HCT116 (cell line): ENCODE data around the gene ADARB2. TPM values are rescaled to one million over a fixed set of nuclear protein-coding genes. Genes with fewer than 3 reads are reported as not detected.

Source experiments
- ATAC-seq: fragments of 200-7000 bp; cut with Tn5 transposase; 2 replicates; pipeline ENCODE4 v1.9.1; 2020; ENCODE audit warnings: mild to moderate bottlenecking, moderate library complexity
- BruUV-seq: library from RNA; stranded (reverse); fragments of 400-500 nt; replicated peaks from 2 replicates; lab custom pipeline; 2021; lab: Mats Ljungman, UMichigan
- CTCF ChIA-PET: fragments of 300-600 bp; sonication (Branson Sonifier 250); formaldehyde crosslinking; loops from one replicate; lab custom pipeline; 2021; ENCODE audit warnings: antibody characterized with exemption; lab: Charles Lee
- POLR2A ChIA-PET: fragments of 300-600, 350-600 bp; sonication (Branson Sonifier 250); formaldehyde crosslinking; loops from one replicate; lab custom pipeline; 2021; ENCODE audit warnings: antibody characterized with exemption; lab: Charles Lee
- RAD21 ChIA-PET, 2 experiments: fragments of 300-600 bp; sonication (Branson Sonifier 250); formaldehyde crosslinking; loops; one replicate each; lab custom pipeline; 2023; ENCODE audit warnings: low total read pairs in 2 of 2; ENCODE audit not compliant: uncharacterized antibody in 2 of 2, unreplicated experiment in 2 of 2, low non-redundant PET in 1 of 2; lab: Charles Lee
- DNase-seq: peaks from one replicate; pipeline ENCODE4 v3.0.0-alpha.2; 2010; ENCODE audit warnings: low read depth, low spot score
- H2AFZ ChIP-seq: fragments of 200-600 bp; shearing (Covaris generic), sonication (generic); 2 replicates; pipeline ENCODE4 v1.6.1; 2017; ENCODE audit warnings: low read depth, mixed run types, mixed read lengths, antibody characterized with exemption, low read length; ENCODE audit not compliant: poor library complexity, severe bottlenecking
- H3K27ac ChIP-seq: 2 replicates; pipeline ENCODE4 v1.5.1; 2012; ENCODE audit warnings: low read depth, low read length
- H3K27me3 ChIP-seq: fragments of 200-600 bp; sonication (generic); 2 replicates; pipeline ENCODE4 v1.6.1; 2016; ENCODE audit warnings: mixed run types, low read length, mixed read lengths; ENCODE audit not compliant: insufficient read depth
- H3K36me3 ChIP-seq, 2 experiments: fragments of 200-500 bp in 1 of 2; fragments of 200-600 bp in 1 of 2; sonication (Bioruptor generic) in 1 of 2; sonication (generic) in 1 of 2; 2 replicates each; pipeline versions ENCODE4 v1.5.1 to v1.6.1; 2014 to 2016; ENCODE audit warnings: low read length in 2 of 2, inconsistent platforms in 1 of 2, mixed read lengths in 1 of 2, mixed run types in 1 of 2; ENCODE audit not compliant: insufficient read depth in 2 of 2, control insufficient read depth in 1 of 2
- H3K4me1 ChIP-seq, 2 experiments: fragments of 200-600 bp in 1 of 2; sonication (generic) in 1 of 2; 2 replicates each; pipeline versions ENCODE4 v1.5.1 to v1.6.1; 2012 to 2017; ENCODE audit warnings: low read length in 2 of 2, inconsistent platforms in 1 of 2, mild to moderate bottlenecking in 1 of 2, mixed read lengths in 1 of 2, mixed run types in 1 of 2, moderate library complexity in 1 of 2; ENCODE audit not compliant: insufficient read depth in 2 of 2, control insufficient read depth in 1 of 2
- H3K4me2 ChIP-seq: fragments of 200-600 bp; sonication (generic); 2 replicates; pipeline ENCODE4 v1.6.1; 2017; ENCODE audit warnings: mixed run types, low read length, mixed read lengths
- H3K4me3 ChIP-seq, 2 experiments: fragments of 200-600 bp in 1 of 2; sonication (generic) in 1 of 2; replicated peaks in 1 of 2; 2 replicates each; pipeline ENCODE4 v1.5.1; 2011 to 2016; ENCODE audit warnings: low read length in 2 of 2, control low read depth in 1 of 2, low read depth in 1 of 2, mild to moderate bottlenecking in 1 of 2, mixed read lengths in 1 of 2, mixed run types in 1 of 2
- H3K79me2 ChIP-seq: fragments of 200-600 bp; sonication (generic); 2 replicates; pipeline ENCODE4 v1.6.1; 2017; ENCODE audit warnings: mild to moderate bottlenecking, mixed run types, low read length, moderate library complexity, mixed read lengths; ENCODE audit not compliant: insufficient read depth
- H3K9ac ChIP-seq: fragments of 200-600 bp; sonication (generic); 2 replicates; pipeline ENCODE4 v1.6.1; 2016; ENCODE audit warnings: low read length, mixed read lengths
- H3K9me2 ChIP-seq: fragments of 200-600 bp; sonication (generic), shearing (Covaris generic); 2 replicates; pipeline ENCODE4 v1.6.1; 2017; ENCODE audit warnings: mixed run types, mild to moderate bottlenecking, moderate library complexity; ENCODE audit not compliant: insufficient read depth
- H3K9me3 ChIP-seq, 2 experiments: fragments of 200-500 bp in 1 of 2; fragments of 200-600 bp in 1 of 2; sonication (Bioruptor generic) in 1 of 2; sonication (generic) in 1 of 2; 2 replicates each; pipeline ENCODE4 v1.6.1; 2014 to 2017; ENCODE audit warnings: low read length in 2 of 2, mixed read lengths in 2 of 2, inconsistent platforms in 1 of 2, low read depth in 1 of 2, mild to moderate bottlenecking in 1 of 2, mixed run types in 1 of 2, moderate library complexity in 1 of 2; ENCODE audit not compliant: control insufficient read depth in 1 of 2, insufficient read depth in 1 of 2
- H4K20me1 ChIP-seq: fragments of 200-600 bp; sonication (generic), shearing (Covaris generic); 2 replicates; pipeline ENCODE4 v1.6.1; 2017; ENCODE audit warnings: mixed run types, mild to moderate bottlenecking, moderate library complexity; ENCODE audit not compliant: insufficient read depth
- CBX3 ChIP-seq: IDR thresholded peaks from 2 replicates; pipeline ENCODE4 v1.6.1; 2012; ENCODE audit warnings: low read depth
- CEBPB ChIP-seq: IDR thresholded peaks from 2 replicates; pipeline ENCODE4 v1.6.1; 2012; ENCODE audit warnings: low read depth
- EGR1 ChIP-seq: IDR thresholded peaks from 2 replicates; pipeline ENCODE4 v1.6.1; 2012; ENCODE audit warnings: low read depth
- EZH2 ChIP-seq: fragments of 200-600 bp; sonication (generic); IDR thresholded peaks from 2 replicates; pipeline ENCODE4 v1.6.1; 2017; ENCODE audit warnings: antibody characterized with exemption, mixed run types
- EZH2phosphoT487 ChIP-seq: fragments of 200-600 bp; IDR thresholded peaks from 2 replicates; pipeline ENCODE4 v1.6.1; 2018; ENCODE audit warnings: antibody characterized with exemption, borderline replicate concordance
- JUND ChIP-seq: IDR thresholded peaks from 2 replicates; pipeline ENCODE4 v1.6.1; 2012
- POLR2A ChIP-seq: IDR thresholded peaks from 2 replicates; pipeline ENCODE4 v1.7.0; 2011; ENCODE audit warnings: borderline replicate concordance; ENCODE audit not compliant: insufficient read depth, insufficient read length; ENCODE audit errors: extremely low read depth
- RAD21 ChIP-seq: IDR thresholded peaks from 2 replicates; pipeline ENCODE4 v1.6.1; 2012; ENCODE audit warnings: low read depth, mild to moderate bottlenecking
- SIN3A ChIP-seq: IDR thresholded peaks from 2 replicates; pipeline ENCODE4 v1.6.1; 2012; ENCODE audit warnings: low read depth
- SP1 ChIP-seq: IDR thresholded peaks from 2 replicates; pipeline ENCODE4 v1.6.1; 2012; ENCODE audit warnings: low read depth
- ZFX ChIP-seq: fragments of 450-650 bp; IDR thresholded peaks from 2 replicates; pipeline ENCODE4 v1.6.1; 2017
- intact Hi-C: fragments of 100-400 bp; cut with micrococcal nuclease; formaldehyde crosslinking; loops from 2 replicates; pipeline ENCODE4 v1.10.0; 2022
- total RNA-seq: library from RNA; stranded (reverse); gene quantifications from one replicate; pipeline ENCODE4 v1.2.1, GENCODE V29; 2021; ENCODE audit not compliant: unreplicated experiment
- TF ChIP-seq, protein P1 (sequence below): IDR thresholded peaks from 2 replicates; pipeline ENCODE4 v1.6.1; 2011; ENCODE audit warnings: mild to moderate bottlenecking, low read length, moderate library complexity; ENCODE audit not compliant: insufficient replicate concordance; ENCODE audit errors: extremely low read depth
- TF ChIP-seq, protein P2 (sequence below), 3 experiments: fragments of 200-600 bp in 1 of 3; sonication (generic) in 1 of 3; IDR thresholded peaks in 2 of 3; conservative IDR thresholded peaks in 1 of 3; 2 replicates each; pipeline ENCODE4 v1.5.1; 2012 to 2017; ENCODE audit warnings: low read depth in 2 of 3, low read length in 2 of 3, antibody characterized with exemption in 1 of 3, borderline replicate concordance in 1 of 3, control low read depth in 1 of 3, mild to moderate bottlenecking in 1 of 3, mixed read lengths in 1 of 3, mixed run types in 1 of 3, moderate library complexity in 1 of 3; ENCODE audit not compliant: insufficient read depth in 1 of 3

ADARB2 gene
- total RNA-seq, 1 experiment from 2014 or later = not detected

DNA sequence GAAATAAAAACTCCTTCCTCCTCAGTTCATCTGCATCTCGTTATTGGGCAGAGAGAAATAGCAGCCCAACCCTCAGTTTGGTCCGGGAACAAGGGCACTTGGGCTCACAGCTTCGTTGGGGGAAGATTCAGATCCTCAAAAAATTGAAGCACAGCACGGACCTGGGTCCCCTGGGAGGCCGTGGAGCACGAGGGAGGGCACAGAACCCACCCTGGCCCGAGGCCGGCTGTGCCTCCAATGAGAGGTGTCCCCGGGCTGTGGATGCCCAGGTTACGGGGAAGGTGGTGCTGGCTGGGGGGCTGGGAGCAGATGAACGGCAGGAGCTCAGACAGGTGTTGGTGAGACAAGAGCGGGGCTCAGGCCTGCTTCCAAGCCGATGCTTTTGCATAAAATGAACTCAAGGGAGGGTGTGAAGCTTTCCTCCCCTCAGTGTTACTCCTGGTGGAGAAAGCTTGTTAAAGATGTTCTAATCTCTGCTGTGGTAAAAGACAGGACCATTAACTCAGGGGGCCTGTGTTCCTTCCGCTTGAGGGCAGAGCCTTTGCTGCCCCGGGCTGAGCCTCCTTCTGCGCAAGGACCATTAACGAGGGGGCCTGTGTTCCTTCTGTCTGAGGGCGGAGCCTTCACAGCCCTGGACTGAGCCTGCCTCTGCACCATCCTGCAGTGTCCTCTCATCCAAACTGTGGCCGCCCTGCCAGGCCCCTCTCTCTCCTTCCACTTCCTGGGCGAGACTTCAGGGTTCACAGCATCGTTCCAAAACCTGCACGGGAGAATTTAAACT lies 302.2 kb downstream of the ADARB2 start:
- Histone ChIP-seq H4K20me1 (no peaks in the 10 kb centered on the region), H3K4me1 (no peaks in the 10 kb centered on the region)
- POLR2A ChIA-PET = no interaction called here
- TF ChIP-seq EZH2phosphoT487 (no peak), POLR2A (no peak), CEBPB (no peak), CBX3 (no peak), RAD21 (no peak), SP1 (no peak), JUND (no peak), EGR1 (no peak), ZFX (no peak), EZH2 (no peak), SIN3A (no peak)
- TF ChIP-seq, protein P1, sequence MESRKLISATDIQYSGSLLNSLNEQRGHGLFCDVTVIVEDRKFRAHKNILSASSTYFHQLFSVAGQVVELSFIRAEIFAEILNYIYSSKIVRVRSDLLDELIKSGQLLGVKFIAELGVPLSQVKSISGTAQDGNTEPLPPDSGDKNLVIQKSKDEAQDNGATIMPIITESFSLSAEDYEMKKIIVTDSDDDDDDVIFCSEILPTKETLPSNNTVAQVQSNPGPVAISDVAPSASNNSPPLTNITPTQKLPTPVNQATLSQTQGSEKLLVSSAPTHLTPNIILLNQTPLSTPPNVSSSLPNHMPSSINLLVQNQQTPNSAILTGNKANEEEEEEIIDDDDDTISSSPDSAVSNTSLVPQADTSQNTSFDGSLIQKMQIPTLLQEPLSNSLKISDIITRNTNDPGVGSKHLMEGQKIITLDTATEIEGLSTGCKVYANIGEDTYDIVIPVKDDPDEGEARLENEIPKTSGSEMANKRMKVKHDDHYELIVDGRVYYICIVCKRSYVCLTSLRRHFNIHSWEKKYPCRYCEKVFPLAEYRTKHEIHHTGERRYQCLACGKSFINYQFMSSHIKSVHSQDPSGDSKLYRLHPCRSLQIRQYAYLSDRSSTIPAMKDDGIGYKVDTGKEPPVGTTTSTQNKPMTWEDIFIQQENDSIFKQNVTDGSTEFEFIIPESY = no peak
- TF ChIP-seq, protein P2, sequence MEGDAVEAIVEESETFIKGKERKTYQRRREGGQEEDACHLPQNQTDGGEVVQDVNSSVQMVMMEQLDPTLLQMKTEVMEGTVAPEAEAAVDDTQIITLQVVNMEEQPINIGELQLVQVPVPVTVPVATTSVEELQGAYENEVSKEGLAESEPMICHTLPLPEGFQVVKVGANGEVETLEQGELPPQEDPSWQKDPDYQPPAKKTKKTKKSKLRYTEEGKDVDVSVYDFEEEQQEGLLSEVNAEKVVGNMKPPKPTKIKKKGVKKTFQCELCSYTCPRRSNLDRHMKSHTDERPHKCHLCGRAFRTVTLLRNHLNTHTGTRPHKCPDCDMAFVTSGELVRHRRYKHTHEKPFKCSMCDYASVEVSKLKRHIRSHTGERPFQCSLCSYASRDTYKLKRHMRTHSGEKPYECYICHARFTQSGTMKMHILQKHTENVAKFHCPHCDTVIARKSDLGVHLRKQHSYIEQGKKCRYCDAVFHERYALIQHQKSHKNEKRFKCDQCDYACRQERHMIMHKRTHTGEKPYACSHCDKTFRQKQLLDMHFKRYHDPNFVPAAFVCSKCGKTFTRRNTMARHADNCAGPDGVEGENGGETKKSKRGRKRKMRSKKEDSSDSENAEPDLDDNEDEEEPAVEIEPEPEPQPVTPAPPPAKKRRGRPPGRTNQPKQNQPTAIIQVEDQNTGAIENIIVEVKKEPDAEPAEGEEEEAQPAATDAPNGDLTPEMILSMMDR (IDR thresholded peaks at IDR 0.05 in 2 of 3, conservative IDR thresholded peaks at IDR 0.05 in 1 of 3; ENCODE audit: borderline replicate concordance in 1 of 3, insufficient read depth in 1 of 3, low read depth in 2 of 3, low read length in 2 of 3) = no peak
- TF ChIP-seq, all 23 proteins: peak for 0
- CTCF ChIA-PET = no interaction called here
- Histone ChIP-seq H3K4me3 (no peak overlapping the region), H3K9me2 (no peaks in the 10 kb centered on the region), H3K9me3 (0 out of 4 replicates have a peak, but pooled peaks cover 0 to 9% of the 10 kb centered on the region in 2 experiments), H3K9ac (no peak overlapping the region), H3K4me2 (no peak overlapping the region), H3K36me3 (no peaks in the 10 kb centered on the region), H3K27ac (no peak overlapping the region), H2AFZ (no peak overlapping the region), H3K27me3 (no peaks in the 10 kb centered on the region), H3K79me2 (no peaks in the 10 kb centered on the region)
- DNase-seq = no peak
- ATAC-seq = no peak
- RAD21 ChIA-PET = no interaction called here
- intact Hi-C loops = no loop called here
- no TSS peak for BruUV-seq
